Progenitor cell of endocrine pancreas (in vitro differentiated cells): ENCODE data around the gene ENDOD1. TPM values are rescaled to one million over a fixed set of nuclear protein-coding genes. Genes with fewer than 3 reads are reported as not detected.
"Not testable (repeated sequence)": the region's sequence is repeated elsewhere in the genome, so short reads cannot be mapped to it uniquely, and the experiment has no call there.

Experiments
- DNase-seq: peaks from one replicate; pipeline ENCODE4 v3.0.0; 2021; ENCODE audit warnings: low spot score; ENCODE audit not compliant: unreplicated experiment
- H3K27ac Mint-ChIP-seq: 2 replicates; pipeline ENCODE4 v1.8.0; 2021; ENCODE audit warnings: mild to moderate bottlenecking, moderate library complexity, mixed read lengths
- H3K27me3 Mint-ChIP-seq: 2 replicates; pipeline ENCODE4 v1.8.0; 2021; ENCODE audit warnings: mixed read lengths
- H3K36me3 Mint-ChIP-seq: 2 replicates; pipeline ENCODE4 v1.8.0; 2022; ENCODE audit warnings: mixed read lengths; ENCODE audit not compliant: insufficient read depth
- H3K4me1 Mint-ChIP-seq: 2 replicates; pipeline ENCODE4 v1.8.0; 2021; ENCODE audit warnings: low read depth, mixed read lengths
- H3K4me3 Mint-ChIP-seq: 2 replicates; pipeline ENCODE4 v1.8.0; 2021; ENCODE audit warnings: low read depth, mild to moderate bottlenecking, moderate library complexity, mixed read lengths
- H3K9me3 Mint-ChIP-seq: 2 replicates; pipeline ENCODE4 v1.8.0; 2021; ENCODE audit warnings: low read depth, mixed read lengths
- total RNA-seq: library from RNA; stranded (reverse); gene quantifications from 2 replicates; pipeline ENCODE4 v1.2.1, GENCODE V29; 2021
- TF ChIP-seq, protein P1 (sequence below): fragments of 200-600 bp; sonication (generic); IDR thresholded peaks from one replicate; pipeline ENCODE4 v1.5.0; 2021; ENCODE audit warnings: antibody characterized with exemption, mild to moderate bottlenecking; ENCODE audit not compliant: unreplicated experiment

Gene ENDOD1
- total RNA-seq, 1 donor from 2014 or later: 2.1 TPM

DNA sequence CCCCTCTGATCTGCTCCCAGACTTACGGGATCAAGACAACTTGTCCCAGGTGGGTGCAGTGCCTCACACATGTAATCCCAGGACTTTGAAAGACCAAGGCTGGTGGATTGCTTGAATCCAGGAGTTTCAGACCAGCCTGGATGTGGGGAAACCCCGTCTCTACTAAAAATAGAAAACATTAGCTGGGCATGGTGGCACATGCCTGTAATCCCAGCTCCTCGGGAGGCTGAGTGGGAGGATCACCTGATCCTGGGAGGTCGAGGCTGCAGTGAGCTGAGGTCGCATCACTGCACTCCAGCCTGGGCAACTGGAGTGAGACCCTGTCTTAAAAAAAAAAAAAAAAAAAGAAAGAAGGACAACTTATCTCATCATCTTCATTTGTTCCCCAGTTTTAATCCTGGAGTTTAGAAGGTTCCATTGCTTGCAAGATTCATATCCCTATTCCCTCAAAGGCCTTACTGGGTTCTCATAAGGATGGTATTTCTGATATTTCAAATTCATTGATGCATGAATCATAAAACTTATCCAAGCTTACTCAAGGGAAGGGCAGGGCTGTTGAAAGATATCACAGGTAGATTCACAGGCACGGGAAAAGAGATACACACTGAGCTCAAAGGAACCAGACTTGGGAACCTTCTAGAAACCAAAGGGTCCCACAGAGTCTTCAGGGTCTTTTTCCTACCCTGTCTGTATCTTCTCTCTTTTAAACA lies 14.6 kb downstream of the ENDOD1 start:
- DNase-seq: no peak
- H3K36me3 Mint-ChIP-seq: no peaks in the 10 kb centered on the region
- TF ChIP-seq, protein P1, sequence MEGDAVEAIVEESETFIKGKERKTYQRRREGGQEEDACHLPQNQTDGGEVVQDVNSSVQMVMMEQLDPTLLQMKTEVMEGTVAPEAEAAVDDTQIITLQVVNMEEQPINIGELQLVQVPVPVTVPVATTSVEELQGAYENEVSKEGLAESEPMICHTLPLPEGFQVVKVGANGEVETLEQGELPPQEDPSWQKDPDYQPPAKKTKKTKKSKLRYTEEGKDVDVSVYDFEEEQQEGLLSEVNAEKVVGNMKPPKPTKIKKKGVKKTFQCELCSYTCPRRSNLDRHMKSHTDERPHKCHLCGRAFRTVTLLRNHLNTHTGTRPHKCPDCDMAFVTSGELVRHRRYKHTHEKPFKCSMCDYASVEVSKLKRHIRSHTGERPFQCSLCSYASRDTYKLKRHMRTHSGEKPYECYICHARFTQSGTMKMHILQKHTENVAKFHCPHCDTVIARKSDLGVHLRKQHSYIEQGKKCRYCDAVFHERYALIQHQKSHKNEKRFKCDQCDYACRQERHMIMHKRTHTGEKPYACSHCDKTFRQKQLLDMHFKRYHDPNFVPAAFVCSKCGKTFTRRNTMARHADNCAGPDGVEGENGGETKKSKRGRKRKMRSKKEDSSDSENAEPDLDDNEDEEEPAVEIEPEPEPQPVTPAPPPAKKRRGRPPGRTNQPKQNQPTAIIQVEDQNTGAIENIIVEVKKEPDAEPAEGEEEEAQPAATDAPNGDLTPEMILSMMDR: no peak
- H3K4me1 Mint-ChIP-seq: peaks cover 12% of the 10 kb centered on the region
- peaks cover under 1% of the 10 kb centered on the region for H3K27me3 Mint-ChIP-seq
- no peak overlapping the region for H3K4me3 Mint-ChIP-seq
- H3K9me3 Mint-ChIP-seq: no peaks in the 10 kb centered on the region
- H3K27ac Mint-ChIP-seq: peak overlapping the region; percentile 56

DNA sequence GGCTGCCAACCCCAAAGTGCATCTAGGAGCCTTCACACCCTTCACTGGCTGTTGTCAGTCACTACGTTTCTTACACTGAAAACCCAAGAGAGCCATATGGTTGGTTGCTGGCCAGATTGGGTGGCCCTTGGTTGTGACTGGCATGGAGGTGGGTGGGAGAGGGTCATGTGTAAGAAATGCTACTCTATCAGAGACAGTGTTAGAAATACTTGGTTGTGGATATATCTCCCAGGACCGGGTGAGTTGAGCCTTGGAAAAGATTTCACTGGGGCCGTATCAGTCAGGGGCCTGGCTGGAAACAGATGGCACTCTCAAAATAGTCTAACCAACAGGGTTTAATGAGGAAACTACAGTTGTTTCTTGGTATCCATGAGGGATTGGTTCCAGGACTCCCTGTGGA lies 15.2 kb downstream of the ENDOD1 start:
- Mint-ChIP-seq H3K27me3 (no peaks in the 10 kb centered on the region), H3K9me3 (no peaks in the 10 kb centered on the region), H3K27ac (no peak overlapping the region)

DNA sequence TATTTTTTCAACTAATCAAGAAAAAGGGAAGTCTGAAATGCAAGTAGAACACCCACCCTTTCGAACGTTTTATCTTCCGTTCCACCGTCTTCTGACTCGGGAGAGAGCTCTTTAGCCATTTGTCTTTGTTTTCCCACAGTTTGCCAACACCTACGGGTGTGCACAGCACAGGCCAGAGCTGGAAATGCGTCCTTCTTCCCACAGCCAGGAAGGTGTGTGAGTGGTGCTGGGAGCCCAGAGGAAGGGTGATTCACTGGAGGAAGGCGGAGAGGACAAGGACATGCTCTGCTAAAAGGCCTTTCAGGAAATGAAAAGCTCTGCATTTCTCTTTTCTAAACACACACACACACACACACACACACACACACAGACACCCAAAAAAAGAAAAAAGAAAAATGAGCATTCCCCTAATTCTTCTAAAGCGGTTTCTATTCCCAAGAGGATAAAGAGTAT lies 18.5 kb downstream of the ENDOD1 start:
- Mint-ChIP-seq H3K9me3 (no peaks in the 10 kb centered on the region), H3K4me3 (no peak overlapping the region), H3K27ac (no peak overlapping the region), H3K4me1 (peaks cover 12% of the 10 kb centered on the region), H3K36me3 (no peaks in the 10 kb centered on the region), H3K27me3 (peaks cover 6% of the 10 kb centered on the region)
- TF ChIP-seq, protein P1: no peak
- DNase-seq: no peak

More for the DNA sequence above, 15.2 kb downstream of the ENDOD1 start:
- TF ChIP-seq, protein P1: no peak
- H3K4me3 Mint-ChIP-seq: no peak overlapping the region
- no peak for DNase-seq
- H3K36me3 Mint-ChIP-seq: no peaks in the 10 kb centered on the region
- H3K4me1 Mint-ChIP-seq: peaks cover 12% of the 10 kb centered on the region

DNA sequence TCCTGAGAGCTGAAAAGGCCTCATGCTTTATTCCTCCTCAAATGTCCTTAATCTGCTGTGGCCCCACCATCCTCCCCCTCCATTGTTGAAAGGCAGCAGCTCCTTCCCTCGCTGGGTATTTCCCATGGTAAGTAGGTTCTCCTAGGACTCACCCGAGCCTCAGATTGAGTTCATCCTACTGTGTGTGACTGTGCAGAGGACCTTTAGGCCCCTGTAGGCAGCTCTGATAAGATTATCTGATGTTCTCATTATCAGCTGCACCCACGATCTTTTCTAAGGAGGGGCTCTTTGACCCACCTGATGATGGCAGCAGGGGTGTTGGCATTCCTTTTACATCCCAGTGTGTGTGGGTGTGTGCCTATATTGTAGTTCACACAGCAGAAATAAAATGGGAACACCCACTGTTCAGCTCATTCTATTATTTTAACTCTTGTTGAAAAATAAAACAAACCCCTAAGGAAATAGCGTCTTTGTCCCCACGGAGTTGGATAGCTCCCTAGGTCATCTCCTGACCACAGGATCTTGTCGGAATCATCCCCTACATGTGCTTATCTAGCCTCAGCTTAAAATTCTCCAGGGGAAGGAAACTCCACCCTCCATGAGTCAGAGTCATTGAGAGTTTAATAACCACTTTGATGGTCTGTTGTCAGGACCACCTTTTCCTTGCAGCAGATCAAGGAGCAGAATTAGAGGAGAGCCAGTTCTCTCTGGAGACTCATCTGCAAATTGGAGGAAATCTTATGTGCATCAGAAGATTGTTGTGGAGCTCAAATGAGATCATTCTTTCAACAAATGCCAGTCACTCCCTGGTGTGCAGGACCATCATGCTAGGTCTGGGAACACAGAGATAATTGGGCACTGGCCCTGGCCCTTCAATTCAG lies 19.3 kb downstream of the ENDOD1 start:
- TF ChIP-seq, protein P1: no peak
- Mint-ChIP-seq H3K27ac (no peak overlapping the region), H3K4me3 (no peak overlapping the region), H3K4me1 (peaks cover 12% of the 10 kb centered on the region), H3K9me3 (no peaks in the 10 kb centered on the region), H3K27me3 (peaks cover 6% of the 10 kb centered on the region), H3K36me3 (no peaks in the 10 kb centered on the region)
- DNase-seq: no peak

DNA sequence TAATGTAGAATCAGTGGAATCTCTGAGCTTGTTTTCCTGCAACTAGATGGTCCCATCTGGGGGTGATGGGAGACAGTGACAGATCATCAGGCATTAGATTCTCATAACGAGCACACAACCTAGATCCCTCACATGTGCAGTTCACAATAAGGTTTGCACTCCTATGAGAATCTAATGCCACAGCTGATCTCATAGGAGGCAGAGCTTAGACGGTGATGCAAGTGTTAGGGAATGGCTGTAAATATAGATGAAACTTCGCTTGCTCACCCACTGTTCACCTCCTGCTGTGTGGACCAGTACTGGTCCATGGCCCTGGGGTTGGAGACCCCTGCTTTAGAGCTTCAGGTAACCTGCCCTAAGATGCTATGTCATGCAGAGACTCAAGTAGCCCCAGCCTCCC lies 21.8 kb downstream of the ENDOD1 start:
- not testable (repeated sequence) for DNase-seq, H3K36me3 Mint-ChIP-seq, H3K9me3 Mint-ChIP-seq, H3K4me3 Mint-ChIP-seq, H3K27ac Mint-ChIP-seq, H3K27me3 Mint-ChIP-seq
- peaks cover 12% of the 10 kb centered on the region for H3K4me1 Mint-ChIP-seq
